GM21390 (cell line): ENCODE results near the gene EXD3.
"Not testable (repeated sequence)": the region's sequence is repeated elsewhere in the genome, so short reads cannot be mapped to it uniquely, and the experiment has no call there.

Source experiments
- ATAC-seq: cut with Tn5 transposase; IDR thresholded peaks from one replicate; pipeline ENCODE4 v1.9.1; 2021; ENCODE audit not compliant: unreplicated experiment

EXD3 gene

DNA sequence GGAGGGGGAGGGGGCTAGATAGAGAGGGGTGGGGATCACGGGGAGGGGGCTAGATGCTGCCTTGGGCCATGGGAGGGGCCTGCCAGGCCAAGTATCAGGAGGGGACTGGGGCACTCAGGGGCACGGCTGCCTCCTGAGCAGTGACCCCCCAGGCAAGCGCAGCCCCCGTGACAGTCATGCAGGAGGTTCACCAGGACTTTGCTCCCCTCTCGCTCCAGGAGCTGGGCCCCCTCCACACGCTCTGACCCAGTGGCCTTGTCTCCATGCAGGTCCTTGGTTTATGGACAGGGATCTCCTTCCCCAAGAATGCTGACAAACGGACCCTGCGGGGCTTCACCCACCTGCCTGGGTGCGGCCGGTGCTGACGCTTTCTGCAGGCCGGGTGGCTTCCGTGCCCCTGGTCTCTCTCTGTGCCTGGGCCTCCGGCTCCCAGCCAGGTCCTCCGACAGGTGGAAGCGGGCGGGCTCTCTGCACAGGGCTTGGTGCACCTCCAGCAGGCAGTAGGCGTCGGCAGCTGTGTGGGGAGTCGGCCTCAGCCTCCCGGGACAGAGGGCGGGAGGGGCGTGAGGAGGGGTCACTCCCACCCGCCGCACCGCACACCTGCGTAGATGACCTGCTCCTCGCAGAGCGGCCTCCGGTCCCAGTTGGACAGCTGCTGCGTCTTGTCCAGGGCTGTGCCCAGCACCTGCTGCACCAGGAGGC is 74.0 kb downstream of the EXD3 start:
- ATAC-seq, result no peak

DNA sequence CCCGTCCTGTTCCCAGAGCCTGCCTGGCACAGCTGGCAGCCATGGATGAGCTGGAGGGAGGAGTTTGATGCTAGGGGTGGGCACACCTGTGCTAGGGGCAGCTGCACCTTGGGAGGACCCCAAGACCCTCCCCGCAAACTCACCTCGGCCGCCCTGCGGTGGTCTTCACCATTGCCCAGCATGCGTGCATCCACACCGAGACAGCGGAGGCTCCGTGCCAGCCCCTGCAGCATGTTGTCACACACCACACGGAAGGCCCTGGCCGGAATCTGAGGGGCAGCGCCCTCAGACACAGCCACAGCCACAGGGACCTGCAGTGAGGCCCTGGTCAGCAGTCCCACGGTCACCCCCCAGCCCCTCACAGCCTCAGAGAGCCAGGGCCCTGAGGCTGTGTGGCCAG is 75.0 kb downstream of the EXD3 start:
- ATAC-seq, result no peak

DNA sequence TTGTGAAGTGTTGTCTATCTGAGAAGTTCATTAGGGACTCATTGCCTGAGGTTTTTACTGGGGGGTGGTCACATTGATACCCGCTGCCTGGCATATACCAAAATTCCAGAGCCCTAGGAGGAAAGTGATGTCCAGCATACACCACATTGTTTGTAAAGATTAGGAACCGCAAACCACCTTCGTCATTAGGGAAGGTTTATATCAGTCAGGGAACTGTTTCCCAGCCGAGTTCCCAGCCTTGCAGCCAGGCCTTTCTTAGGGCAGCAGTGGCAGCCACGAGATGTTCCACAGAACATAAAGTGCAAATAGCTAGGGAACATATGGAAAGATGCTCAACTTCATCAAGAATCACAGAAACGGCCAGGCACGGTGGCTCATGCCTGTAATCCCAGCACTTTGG is 80.5 kb downstream of the EXD3 start:
- no peak for ATAC-seq

DNA sequence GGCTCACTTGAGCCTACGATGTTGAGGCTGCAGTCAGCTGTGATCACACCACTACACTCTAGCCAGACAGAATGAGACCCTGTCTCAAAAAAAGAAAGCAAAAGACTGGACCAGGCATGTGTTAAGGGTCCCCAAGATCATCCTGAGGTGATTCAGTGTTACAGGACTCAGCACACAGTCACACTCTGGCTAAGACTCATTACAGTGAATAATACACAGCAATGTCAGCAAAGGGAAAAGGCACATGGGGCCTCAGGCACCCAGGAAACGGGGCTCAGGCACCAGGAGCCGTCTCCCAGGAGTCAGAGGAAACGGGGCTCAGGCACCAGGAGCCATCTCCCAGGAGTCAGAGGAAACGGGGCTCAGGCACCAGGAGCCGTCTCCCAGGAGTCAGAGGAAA is 81.7 kb downstream of the EXD3 start:
- no peak for ATAC-seq

DNA sequence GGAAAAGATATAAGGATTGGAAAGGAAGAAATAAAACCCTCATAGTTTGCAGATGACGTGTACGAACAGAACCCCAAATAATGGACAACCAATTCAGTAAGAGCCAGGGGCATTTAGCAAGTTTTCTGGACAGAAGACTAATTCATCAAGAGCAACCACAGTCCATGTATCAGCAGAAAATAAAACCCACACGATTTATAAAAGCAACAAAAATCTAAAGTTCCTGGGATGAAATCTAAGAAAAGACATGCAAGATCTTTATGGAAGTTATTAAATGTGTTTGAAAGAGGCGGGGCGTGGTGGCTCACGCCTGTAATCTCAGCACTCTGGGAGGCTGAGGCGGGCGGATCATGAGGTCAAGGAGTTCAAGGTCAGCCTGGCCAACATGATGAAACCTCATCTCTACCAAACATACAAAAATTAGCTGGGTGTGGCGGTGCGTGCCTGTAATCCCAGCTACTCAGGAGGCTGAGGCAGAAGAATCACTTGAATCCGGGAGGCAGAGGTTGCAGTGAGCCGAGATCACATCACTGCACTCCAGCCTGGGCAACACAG is 83.0 kb downstream of the EXD3 start:
- not testable (repeated sequence) for ATAC-seq

DNA sequence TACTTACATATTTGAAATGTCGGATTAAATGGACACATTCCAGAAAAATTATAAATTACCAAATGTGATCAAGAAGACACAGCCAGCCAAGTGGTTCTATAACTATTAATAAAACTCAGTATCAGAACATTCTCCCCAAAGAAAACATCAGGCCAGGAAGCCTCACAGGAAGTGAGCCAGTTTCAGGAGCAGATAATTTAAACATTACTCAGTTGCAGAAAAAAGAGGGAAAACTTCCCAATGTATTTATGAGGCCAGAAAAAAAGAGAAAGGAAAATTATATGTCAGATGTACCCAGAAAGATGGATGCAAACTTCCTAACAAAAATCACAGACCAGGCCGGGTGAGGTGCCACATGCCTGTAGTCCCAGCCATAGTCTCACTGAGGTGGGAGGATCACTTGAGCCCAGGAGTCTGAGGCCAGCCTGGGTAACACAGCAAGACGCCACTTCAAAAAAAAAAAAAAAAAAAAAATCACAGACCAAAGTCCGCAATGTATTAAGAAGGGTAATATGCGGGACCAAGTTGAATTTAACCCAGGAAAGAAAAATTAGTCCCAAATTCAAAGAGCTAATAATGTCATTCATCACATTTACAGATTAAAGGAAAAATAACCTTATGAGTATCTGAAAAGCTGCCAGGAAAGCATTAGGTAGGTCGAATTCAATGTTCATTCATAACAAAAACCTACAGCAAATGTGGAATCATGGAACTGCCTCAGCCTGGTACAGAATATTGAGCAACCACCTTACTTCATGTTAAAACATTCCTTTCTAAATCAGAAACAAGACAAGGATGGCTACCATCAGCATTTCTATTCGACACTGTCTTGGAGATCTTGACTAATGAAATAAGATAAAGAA is 83.7 kb downstream of the EXD3 start:
- ATAC-seq, result no peak

DNA sequence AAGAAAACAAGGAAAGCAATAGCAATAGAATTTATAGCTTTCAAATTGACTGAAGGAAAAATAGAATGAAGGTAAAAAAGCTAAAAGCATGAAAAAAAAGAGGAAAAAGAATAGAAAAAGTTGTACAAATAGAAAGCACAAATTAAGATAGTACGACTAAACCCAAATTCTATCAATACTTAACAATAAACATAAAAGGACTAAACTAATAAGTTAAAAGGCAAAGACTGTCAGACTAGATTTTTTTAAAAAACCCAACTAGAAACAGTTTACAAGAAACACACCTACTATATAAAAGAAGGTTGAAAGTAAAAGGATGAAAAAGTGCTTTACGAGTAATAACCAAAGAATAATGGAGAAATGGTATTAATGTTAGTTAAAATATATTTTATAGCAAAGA is 86.2 kb downstream of the EXD3 start:
- no peak for ATAC-seq

DNA sequence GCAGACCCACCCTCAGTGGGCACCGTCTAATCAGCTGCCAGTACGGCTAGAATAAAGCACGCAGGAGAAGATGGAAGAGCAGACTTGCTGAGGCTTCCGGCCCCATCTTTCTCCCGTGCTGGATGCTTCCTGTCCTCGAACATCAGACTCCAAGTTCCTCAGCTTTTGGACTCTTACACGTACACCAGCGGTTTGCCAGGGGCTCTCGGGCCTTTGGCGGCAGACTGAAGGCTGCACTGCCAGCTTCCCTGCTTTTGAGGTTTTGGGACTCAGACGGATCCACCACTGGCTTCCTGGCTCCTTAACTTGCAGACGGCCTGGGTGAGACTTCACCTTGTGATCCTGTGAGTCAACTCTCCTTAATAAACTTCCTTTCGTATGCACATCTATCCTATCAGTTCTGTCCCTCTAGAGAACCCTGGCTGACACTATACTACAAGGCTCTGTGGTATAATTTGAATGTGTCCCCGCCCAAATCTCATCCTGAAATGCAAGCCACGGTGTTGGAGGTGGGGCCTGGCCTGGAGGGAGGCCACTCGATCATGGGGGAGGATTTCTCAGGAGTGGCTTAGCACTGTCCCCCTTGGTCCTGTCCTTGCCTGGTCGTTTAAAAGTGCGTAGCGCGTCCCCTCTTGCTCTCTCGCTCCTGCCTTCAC is 89.8 kb downstream of the EXD3 start:
- ATAC-seq, result no peak

DNA sequence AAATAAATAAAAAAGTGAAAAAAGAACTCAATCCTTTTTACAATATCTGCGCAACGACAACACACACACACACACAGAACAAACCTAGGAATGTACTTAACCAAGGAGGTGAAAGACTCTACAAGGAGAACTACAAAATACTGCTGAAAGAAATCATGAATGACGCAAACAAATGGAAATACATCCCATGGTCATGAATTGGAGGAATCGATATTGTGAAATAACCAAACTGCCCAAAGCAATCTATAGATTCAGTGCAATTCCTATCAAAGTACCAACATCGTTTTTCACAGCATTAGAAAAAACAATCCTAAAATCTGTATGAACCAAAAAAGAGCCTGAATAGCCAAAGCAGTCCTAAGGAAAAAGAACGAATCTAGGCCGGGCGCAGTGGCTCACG is 91.0 kb downstream of the EXD3 start:
- no peak for ATAC-seq

DNA sequence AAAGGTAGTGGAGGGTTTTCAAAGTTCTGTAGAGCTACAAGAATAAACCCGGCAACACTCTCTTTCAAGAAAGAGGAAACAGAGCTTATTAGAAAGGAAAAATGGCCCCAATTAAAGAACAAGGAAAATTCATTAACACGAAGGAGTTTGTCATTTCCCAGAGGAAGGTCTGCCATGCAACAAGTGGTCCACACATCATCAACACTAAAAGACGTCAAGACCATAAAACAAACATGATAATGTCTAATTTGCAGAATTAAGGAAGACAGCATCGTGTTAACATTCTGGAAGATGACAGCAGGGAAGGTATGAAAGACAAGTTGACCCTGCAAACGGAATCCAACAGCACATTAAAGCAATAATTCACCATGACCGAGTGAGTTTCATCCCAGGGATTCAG is 92.3 kb downstream of the EXD3 start:
- ATAC-seq, result no peak

DNA sequence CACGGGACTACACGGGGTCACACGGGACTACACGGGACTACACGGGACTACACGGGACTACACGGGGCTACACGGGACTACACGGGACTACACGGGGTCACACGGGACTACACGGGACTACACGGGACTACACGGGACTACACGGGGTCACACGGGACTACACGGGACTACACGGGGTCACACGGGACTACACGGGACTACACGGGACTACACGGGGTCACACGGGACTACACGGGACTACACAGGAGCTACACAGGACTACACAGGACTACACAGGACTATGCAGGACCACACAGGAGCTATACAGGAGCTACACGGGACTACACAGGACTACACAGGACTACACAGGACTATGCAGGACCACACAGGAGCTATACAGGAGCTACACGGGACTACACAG is 93.4 kb downstream of the EXD3 start:
- not testable (repeated sequence) for ATAC-seq

DNA sequence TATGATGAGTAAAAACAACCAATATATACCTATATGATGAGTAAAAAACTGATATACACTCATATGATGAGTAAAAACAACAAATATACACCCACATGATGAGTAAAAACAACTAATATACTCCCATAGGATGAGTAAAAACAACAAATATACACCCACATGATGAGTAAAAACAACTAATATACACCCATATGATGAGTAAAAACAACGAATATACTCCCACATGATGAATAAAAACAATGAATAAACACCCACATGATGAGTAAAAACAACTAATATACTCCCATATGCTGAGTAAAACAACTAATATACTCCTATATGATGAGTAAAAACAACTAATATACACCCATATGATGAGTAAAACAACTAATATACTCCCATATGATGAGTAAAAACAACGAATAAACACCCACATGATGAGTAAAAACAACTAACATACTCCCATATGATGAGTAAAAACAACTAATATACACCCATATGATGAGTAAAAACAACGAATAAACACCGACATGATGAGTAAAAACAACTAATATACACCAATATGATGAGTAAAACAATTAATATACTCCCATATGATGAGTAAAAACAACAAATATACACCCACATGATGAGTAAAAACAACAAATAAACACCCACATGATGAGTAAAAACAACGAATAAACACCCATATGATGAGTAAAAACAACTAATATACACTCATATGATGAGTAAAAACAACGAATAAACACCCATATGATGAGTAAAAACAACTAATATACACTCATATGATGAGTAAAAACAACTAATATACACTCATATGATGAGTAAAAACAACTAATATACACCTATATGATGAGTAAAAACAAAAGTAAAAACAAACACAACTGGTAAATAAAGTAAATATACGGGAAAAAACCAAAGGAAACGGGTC is 95.1 kb downstream of the EXD3 start:
- ATAC-seq, result not testable (repeated sequence)

DNA sequence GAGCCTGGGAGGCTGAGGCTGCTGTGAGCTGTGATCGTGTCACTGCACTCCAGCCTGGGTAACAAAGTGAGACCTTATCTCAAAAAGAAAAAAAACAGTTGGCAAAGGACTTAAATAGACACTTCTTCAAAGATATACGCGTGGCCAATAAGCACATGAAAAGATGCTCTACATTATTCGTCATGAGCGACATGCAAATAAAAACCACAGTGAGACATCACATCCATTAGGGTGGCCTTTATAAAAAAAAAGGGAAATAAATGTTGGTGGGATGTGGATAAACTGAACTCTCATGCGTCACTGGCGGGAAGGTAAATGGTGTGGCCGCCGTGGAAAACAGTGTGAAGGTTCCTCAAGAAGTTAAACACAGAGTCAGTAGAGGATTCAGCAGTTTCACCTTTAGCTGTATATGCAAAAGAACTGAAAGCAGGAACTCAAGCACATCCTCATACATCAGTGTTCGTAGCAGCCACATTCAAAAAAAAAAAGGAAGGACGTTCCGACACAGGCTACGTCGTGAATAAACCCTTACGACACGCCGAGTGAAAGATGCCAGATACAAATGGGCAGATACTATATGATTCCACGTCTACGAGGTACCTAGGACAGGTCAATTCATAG is 96.4 kb downstream of the EXD3 start:
- ATAC-seq, result no peak

DNA sequence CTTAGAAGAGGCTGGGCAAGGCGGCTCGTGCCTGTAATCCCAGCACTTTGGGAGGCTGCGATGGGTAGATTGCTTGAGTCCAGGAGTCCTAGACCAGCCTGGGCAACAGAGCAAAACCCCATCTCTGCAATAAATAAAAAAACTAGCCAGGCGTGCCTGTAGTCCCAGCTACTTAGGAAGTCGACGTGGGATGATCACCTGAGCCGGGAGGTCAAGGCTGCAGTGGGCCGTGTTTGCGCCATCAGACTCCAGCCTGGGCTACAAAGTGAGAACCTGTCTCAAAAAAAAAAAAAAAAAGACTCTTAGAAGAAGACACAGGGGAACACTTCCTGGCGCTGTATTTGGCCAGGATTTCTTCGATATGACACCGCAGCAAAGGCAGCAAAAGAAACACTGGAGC is 97.2 kb downstream of the EXD3 start:
- ATAC-seq, result no peak

DNA sequence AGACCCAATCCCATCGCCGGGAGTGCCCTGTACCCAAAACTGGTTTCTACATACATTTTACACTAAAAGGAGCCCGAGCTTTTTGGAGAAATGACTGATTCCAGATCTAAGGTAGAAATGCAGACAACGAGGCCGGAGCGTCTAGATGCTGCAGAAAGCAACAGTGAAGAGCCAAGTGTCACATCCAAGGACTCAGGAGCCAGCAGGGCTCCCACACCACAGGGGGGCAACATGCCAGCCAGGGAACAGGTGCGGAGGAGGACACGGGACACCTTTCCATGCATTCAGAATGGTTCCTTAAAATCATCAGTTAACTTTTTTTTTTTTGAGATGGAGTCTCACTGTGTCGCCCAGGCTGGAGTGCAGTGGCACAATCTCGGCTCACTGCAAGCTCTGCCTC is 97.8 kb downstream of the EXD3 start:
- no peak for ATAC-seq

DNA sequence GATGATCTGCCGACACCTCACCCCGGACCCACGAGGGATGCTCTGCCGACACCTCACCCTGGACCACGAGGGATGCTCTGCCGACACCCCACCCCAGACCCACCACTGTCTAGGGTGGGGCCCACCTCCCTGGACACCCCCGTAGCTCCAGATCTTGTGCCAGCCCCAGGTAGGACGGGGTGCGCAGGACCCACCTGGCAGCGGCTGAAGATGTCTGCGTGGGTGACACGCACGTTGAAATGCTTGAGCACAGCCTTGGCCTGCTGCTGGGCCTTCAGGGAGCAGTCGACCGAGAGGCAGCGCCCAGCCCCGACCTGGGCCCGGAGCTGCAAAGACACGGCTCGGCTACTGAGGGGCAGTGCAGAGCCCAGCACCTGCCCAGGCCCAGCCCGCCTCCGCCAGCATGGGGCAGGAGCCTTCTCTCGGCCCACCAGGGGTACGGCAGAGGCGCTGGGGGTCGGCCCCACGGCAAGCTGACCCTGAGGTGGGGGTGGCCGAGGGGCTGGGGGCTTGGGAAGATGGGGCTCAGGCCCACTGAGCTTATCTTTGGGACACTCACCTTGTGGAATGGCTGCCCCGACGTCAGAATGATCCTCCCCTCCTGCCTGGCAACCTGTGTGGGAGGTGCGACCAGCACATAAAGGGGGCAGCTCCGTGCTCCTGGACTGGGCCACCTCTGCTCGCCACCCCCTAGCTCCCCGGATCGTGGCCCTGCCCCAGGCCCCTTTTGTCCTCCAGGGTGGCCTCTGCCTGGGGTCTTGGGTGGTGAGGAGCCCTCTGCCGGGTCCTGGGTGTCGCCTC is 99.2 kb downstream of the EXD3 start:
- ATAC-seq, result no peak

DNA sequence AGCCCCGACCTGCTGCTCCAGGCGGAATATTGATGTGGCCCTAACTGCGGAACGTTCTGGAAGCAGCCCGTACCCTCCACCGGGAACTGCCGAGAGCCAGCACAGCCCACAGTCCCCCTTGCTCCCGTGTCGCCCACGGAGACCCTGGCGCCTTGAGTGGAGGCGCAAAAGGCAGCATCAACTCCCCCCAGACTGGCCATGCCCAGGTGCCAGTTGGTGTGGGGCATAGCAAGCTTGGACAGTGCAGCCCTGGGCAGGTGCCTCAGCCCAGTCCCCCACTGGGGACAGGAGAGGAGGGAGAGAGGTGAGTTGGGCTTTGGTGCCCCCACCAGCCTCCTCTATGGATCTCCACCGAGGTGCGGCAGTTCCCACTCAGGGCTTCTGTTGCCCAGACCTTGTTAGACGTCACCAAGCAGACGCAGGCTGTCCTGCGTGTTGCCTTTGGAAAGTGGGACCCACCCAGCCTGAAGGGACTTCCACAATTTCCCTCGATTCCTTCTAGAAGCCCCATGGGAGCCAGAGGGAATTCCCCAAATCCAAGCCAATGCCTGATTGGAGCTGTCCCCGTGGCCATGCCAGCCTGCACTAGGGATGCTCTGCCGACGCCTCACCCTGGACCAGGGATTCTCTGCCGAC is 101.1 kb downstream of the EXD3 start:
- ATAC-seq, result no peak

DNA sequence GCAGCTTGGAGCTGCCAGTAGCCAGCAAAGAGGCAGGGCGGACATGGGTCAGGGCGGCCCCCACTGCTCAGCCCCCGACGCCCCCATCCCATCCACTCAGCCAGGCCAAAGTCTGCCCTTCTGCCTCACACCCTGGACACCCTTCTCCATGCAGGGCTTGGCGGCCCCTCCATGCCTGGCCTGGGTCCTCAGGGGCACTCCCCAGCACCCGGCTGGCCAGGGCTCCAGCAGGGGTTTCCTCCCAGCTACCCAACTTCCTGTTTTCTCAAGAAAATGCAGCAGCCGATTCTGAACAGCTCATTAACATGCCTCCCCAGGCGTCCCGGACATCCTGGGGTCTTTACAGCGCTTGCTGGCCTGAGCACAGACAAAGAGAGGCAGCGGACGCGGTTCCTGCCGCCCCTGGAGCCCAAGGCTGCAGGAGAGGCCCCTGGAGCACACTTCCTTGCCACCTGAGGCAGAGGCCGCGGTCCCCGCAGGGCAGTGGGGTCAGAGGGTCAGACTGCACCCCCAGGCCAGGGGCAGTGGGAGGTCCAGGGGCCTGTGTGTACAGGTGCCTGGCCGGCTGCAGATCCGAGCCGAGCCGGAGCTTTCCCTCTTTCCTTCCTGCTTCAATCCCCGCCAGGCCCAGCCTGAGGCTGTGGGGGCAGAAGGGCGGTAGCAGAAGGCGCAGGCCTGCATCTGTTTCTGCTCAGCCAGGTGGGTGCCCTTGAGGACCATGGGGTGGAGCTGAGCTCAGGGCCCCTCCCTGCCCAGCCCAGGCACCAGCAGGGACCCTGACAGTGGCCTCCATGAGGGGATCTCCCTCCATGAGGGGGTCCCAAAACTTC is 102.2 kb downstream of the EXD3 start:
- ATAC-seq, result no peak
